NCI-H146 treated with DMSO at 0.1 percent for 48 hours (cell line): ENCODE results near the gene RAB6C.
"Not testable (repeated sequence)": the region's sequence is repeated elsewhere in the genome, so short reads cannot be mapped to it uniquely, and the experiment has no call there.

Source experiments
- DNase-seq: peaks from one replicate; lab custom pipeline; 2025; ENCODE audit not compliant: unreplicated experiment; lab: John Stamatoyannopoulos, UW

Gene RAB6C

GRCh38 chr2:129993151-129993550 lies 13.7 kb downstream of the RAB6C start:
- DNase-seq = not testable (repeated sequence)

GRCh38 chr2:129996657-129997237 lies 17.3 kb downstream of the RAB6C start:
- DNase-seq = not testable (repeated sequence)

DNA sequence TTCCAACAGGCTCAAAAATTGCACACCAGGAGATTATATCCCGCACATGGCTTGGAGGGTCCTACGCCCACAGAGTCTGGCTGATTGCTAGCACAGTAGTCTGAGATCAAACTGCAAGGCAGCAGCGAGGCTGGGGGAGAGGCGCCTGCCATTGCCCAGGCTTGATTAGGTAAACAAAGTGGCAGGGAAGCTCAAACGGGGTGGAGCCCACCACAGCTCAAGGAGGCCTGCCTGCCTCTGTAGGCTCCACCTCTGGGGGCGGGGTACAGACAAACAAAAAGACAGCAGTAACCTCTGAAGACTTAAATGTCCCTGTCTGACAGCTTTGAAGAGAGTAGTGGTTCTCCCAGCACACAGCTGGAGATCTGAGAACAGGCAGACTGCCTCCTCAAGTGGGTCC lies 19.3 kb downstream of the RAB6C start:
- DNase-seq = not testable (repeated sequence)

- DNase-seq = not testable (repeated sequence)
Measured at GRCh38 chr2:130005862-130006261, 26.4 kb downstream of the RAB6C start.

DNA sequence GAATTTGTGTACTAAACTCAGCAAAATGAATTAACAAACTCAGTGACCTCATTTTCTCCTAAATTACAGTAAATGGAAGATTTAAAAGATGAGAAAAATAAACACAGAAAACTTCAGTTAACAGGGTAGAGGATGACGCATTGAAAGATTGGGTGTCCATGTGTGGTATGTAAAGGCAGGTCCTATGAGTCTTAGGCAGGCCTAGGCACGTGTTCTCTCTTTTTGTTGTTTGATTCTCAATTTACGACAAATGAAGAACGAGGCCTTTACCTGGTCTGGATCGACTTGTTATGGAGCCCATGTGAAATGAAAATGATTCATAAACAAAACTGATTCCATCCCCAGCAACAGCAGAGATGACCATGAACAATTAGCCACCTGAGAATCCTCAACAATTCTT lies 37.2 kb downstream of the RAB6C start:
- DNase-seq = not testable (repeated sequence)

GRCh38 chr2:130019402-130019801 lies 39.9 kb downstream of the RAB6C start:
- no peak for DNase-seq

GRCh38 chr2:130020069-130020468 lies 40.6 kb downstream of the RAB6C start:
- not testable (repeated sequence) for DNase-seq

- DNase-seq = not testable (repeated sequence)
Measured at GRCh38 chr2:130025931-130026330, 46.5 kb downstream of the RAB6C start.
